Measurements from ENCODE around the gene TAF1B. TPM values are rescaled to one million over a fixed set of nuclear protein-coding genes. Genes with fewer than 3 reads are reported as not detected.

Gene TAF1B
- total RNA-seq, 2 experiments from 2014 or later = 23.0 to 25.3 TPM

DNA sequence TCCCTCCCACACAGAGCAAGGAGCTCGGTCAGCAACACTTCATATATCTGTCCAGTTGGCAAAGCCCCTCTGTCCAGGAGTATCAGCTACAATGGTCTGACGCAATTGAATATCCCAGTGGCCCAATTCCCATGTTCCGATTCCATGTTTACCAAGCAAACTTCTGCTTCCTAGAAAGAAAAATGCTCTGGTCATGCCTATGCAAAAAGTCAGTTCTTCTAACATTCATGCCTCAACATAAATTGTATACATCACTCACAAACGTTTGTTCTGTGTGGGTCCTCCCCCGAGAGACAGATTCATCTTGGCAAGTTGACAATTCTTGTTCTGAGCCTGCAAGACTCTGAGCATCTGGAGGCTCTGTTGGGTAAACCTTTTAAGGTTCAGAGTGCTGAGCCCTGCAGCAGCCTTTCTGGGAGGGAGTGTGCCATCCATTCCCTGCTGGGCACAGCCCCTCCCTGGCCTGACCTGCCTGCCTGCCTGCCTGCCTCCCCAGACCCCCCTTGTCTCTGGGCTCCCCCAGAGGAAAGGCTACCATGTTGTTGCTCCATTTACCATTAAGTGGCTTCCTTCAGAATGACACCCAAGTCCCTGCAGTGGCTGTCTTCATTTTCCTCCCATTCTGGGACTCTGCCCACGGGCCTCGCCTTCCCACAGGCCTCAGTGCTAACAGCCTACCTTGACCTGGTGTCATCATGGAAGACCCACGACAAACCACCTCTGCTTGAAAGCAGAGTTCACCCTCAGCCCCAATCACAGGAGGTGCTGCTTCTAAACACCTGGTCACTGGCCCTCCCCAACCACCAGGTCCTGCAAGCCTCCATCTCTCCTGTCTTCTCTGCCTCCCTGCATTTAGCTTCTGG, 37.6 kb upstream of the TAF1B start:
- no peak overlapping the region for H3K4me3 Mint-ChIP-seq
- H3K27ac Mint-ChIP-seq = no peak overlapping the region
- no peaks in the 10 kb centered on the region for H3K9me3 Mint-ChIP-seq
- peaks cover 2% of the 10 kb centered on the region for H3K4me1 Mint-ChIP-seq
- H3K27me3 Mint-ChIP-seq = no peaks in the 10 kb centered on the region
- no peak for DNase-seq
- no peaks in the 10 kb centered on the region for H3K36me3 Mint-ChIP-seq

DNA sequence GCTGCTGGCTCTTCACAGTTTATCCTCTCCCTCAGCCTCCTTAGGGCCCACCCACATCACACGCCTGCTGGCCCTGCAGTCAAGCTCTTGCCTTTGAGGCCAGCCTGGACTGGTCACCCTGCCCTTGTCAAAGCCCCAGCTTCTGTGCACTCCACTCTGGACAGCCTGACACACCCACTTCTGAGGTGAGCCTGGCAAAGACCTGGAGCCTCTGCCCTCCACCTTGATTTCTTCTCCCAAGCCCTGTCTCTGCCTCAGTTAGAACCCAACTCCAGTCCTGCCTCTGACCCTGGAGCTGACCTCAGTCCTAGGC, 37.0 kb upstream of the TAF1B start:
- DNase-seq = no peak
- Mint-ChIP-seq H3K36me3 (no peaks in the 10 kb centered on the region), H3K9me3 (no peaks in the 10 kb centered on the region), H3K27me3 (no peaks in the 10 kb centered on the region), H3K4me1 (peaks cover 2% of the 10 kb centered on the region), H3K27ac (no peak overlapping the region), H3K4me3 (no peak overlapping the region)

DNA sequence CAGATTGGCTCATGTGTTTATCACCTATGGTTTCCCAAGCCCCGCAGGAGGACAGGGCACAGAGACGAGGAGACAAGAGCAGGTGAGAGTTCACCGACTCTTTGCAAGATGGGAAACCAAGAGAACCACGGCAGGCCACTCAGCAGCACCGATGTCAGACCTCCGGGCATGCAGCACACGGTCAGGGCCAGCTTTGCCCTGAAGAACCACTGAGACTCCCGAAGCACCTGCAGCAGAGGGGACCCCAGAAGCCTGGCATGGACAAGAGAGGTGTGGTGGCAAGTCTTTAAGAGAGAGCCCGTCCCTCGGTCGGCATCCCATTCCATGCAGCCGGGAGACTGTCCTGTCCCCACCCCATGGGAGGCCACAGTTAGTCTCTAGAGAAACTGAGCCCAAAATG, 36.6 kb upstream of the TAF1B start:
- no peak overlapping the region for H3K4me3 Mint-ChIP-seq
- H3K9me3 Mint-ChIP-seq = no peaks in the 10 kb centered on the region
- no peaks in the 10 kb centered on the region for H3K4me1 Mint-ChIP-seq
- no peak for DNase-seq
- H3K27me3 Mint-ChIP-seq = no peaks in the 10 kb centered on the region
- H3K36me3 Mint-ChIP-seq = no peaks in the 10 kb centered on the region
- no peak overlapping the region for H3K27ac Mint-ChIP-seq

DNA sequence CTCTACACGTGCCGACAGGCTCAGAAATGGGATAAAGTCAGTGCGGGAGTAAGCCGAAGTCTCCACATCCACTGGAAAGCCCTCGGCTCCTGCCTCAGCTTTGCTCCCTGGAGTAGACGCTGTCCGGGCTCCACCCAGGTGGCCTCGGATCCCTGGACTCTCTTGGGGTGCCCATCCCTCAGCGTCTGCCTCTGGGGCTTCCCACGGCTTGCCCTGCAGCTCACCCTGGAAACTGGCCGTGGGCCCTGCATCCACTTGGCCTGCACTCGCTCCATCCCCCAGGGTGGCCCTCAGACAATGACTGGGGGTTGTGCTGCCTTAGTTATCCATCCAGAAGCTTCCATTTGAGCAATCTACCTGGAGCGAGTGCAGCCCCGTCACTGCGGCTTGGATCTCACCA, 36.2 kb upstream of the TAF1B start:
- H3K9me3 Mint-ChIP-seq = no peaks in the 10 kb centered on the region
- no peak overlapping the region for H3K4me3 Mint-ChIP-seq
- H3K4me1 Mint-ChIP-seq = no peaks in the 10 kb centered on the region
- H3K27me3 Mint-ChIP-seq = no peaks in the 10 kb centered on the region
- H3K36me3 Mint-ChIP-seq = no peaks in the 10 kb centered on the region
- no peak for DNase-seq
- no peak overlapping the region for H3K27ac Mint-ChIP-seq

DNA sequence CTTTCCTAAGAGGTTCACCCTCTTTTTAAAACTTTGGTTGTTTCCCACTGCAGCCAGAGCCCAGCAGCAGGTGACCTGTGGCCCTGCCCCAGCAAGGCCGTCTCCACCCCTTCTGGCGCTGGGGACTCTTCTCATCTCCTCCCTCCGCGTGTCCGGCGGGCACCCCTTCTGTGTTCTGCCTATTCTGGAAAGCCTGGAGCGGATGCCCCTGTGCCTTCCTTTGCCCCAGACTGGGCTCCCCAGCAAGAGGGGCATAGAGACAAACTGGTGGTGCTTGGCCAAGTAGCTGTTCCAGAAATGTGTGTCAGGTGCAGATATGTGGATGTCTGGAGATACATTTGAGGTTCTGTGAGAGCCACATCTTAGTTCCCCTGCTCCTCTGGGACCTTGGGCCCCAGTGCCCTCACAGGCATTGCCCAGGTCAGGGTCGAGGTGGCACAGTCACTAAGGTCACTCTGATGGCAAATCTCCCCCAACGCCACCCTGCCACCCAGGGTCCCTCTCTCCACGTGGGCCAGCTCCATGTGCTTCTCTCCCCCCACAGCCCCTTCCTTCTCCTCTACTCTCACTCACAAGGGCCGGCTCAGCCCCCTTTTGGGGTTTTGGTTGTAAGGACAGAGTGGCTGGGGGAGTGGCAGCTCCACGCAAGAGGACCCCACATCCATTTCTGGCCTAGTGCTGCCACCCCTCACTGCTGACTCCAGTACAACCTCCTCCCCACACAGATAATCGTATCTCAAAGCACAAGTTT, 35.5 kb upstream of the TAF1B start:
- H3K36me3 Mint-ChIP-seq = no peaks in the 10 kb centered on the region
- H3K4me1 Mint-ChIP-seq = no peaks in the 10 kb centered on the region
- no peak overlapping the region for H3K4me3 Mint-ChIP-seq
- no peaks in the 10 kb centered on the region for H3K27me3 Mint-ChIP-seq
- H3K27ac Mint-ChIP-seq = no peak overlapping the region
- H3K9me3 Mint-ChIP-seq = no peaks in the 10 kb centered on the region
- no peak for DNase-seq

DNA sequence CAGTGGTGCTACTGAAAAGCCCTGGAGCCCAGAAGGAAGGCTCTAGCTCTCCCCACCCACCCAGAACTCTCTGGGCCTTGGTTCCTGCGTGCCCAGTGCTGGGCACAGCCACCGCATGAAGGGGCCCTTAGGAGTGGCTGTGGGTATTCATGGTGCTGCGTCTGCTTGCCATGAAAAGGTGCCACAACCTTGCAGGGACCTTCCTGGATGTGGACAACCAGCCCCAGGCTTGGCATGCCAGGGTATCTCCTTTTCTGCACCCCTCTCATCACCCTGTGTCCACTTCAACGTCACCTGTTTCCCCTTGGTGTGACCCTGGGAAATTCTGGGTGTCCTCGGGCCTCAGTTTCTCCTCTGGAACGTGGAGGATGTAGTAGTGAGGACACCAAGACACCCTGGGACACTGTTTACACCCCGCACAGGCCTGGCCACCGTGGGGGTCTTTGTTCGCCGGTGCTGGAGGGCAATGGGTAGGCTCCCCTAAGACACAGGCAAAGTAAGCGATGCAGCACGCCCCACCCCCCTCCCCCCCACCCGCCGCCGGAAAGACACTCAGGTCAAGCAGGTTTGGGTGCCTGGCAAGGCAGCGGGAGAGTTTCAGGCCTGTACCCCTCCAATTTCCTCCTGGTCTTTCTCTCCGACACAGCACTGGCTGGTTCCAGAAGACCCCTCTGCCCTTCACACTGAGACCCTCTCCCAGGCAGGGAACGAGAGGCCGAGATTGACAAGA, 34.8 kb upstream of the TAF1B start:
- no peak overlapping the region for H3K4me3 Mint-ChIP-seq
- no peak overlapping the region for H3K27ac Mint-ChIP-seq
- no peak for DNase-seq
- H3K4me1 Mint-ChIP-seq = no peaks in the 10 kb centered on the region
- peaks cover 2% of the 10 kb centered on the region for H3K27me3 Mint-ChIP-seq
- H3K9me3 Mint-ChIP-seq = no peaks in the 10 kb centered on the region
- H3K36me3 Mint-ChIP-seq = no peaks in the 10 kb centered on the region

DNA sequence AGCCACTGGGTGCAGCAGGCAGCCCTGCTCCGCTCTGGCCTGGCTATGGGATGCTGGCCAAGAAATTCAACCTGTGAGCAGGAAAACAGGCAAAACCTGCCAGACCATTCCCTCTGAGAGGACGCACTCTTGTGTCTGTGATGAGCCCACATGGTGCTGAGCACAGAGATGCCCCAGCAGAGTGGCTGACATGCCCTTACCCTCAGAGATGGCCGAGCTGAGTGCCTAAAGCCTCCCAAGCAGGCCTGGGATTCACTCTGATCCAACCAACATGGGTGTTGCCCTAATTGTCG, 34.3 kb upstream of the TAF1B start:
- Mint-ChIP-seq H3K4me3 (no peak overlapping the region), H3K27me3 (peaks cover 7% of the 10 kb centered on the region), H3K27ac (no peak overlapping the region), H3K36me3 (no peaks in the 10 kb centered on the region), H3K4me1 (peaks cover 1% of the 10 kb centered on the region), H3K9me3 (no peaks in the 10 kb centered on the region)
- no peak for DNase-seq

DNA sequence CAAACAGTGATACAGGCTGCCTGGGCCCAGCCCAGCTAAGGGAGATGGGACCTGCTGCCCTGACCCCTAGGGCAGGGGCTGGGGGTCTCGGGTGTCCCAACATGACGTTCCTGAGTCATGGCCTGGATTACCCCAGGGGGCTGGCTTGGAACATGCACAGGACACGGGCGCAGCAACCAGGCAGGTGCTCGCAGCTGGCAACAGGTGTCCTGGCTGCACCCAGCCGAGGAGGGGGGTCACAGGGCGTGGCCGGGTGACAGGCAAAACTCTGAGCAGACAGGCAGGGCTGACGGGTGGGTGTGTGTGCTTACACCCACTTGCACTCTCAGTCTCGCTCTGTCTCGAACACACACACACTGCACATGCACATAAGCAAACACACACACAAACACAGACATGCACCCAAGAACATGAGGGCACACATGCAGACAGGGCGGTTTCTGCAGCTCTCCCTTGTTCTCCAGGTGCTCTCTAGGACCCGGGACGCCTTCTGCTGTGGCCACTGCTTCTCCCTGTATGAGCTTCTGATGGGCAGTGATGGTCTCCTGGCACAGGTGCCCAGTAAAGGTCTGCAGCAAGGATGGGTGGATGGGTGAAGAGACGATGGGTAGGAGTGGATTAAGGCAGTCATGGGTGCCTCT, 33.7 kb upstream of the TAF1B start:
- no peak overlapping the region for H3K4me3 Mint-ChIP-seq
- peaks cover 7% of the 10 kb centered on the region for H3K27me3 Mint-ChIP-seq
- no peaks in the 10 kb centered on the region for H3K9me3 Mint-ChIP-seq
- DNase-seq = no peak
- peaks cover 1% of the 10 kb centered on the region for H3K4me1 Mint-ChIP-seq
- H3K36me3 Mint-ChIP-seq = no peaks in the 10 kb centered on the region
- no peak overlapping the region for H3K27ac Mint-ChIP-seq

DNA sequence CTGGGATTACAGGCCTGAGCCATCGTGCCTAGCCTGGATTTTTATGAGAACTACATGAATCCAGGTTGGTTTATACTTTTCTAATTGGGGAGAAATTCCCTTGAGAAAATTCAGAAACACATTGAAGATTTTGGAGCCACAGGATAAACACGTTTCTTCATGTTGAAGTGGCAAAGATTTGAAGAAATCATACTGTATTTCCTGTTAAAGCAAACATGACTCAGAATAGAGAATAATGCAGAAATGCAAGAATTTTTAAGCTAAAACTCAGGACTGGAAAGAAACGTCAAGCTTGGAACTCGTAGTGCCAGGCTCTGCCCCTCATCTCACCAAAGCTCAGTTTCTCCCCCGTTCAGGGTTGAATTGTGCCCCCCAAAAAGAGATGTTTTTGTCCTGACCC, 32.1 kb upstream of the TAF1B start:
- Mint-ChIP-seq H3K4me1 (peaks cover 1% of the 10 kb centered on the region), H3K36me3 (no peaks in the 10 kb centered on the region), H3K4me3 (no peak overlapping the region), H3K27ac (no peak overlapping the region), H3K27me3 (peaks cover 7% of the 10 kb centered on the region), H3K9me3 (no peaks in the 10 kb centered on the region)
- DNase-seq = no peak

DNA sequence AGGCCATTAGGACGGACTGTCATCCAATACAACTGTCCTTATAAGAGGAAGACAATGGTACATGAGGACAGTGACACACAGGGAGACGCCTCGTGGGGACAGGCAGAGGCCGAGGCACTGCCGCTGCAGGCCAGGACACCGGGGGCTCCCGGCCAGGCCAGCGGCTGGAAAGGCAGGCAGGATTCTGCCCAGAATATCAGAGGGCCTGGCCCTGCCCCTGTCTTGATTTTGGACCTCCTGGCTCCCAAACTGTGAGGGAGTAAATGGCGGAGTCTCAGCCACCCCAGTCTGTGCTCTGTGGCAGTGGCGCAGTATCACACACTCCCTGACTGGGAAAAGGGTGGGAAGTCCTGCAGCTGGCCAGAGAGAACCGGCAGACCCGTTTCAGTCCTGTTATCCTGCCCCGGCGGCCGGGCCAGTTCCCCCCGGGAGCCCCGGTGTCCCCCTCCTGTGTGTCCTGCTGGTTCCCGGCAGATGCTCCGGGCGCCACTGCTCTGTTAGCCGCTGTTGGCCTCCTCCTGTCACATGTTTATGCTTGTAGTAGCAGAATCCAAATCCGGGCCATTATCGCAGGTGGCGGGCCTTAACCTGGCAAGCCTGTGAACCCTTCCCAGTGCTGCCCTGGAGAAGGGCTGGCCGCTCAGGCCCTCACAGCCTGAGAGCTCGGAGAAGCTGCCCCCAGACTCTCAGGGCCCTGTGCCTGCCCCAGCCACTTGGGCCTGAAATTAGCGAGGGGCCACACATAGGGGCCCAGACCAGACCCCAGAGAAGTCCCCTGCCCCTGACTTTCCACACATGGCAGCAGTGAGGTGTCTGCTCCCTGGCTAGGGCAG, 31.4 kb upstream of the TAF1B start:
- Mint-ChIP-seq H3K9me3 (no peaks in the 10 kb centered on the region), H3K36me3 (no peaks in the 10 kb centered on the region), H3K4me1 (peaks cover 1% of the 10 kb centered on the region), H3K27me3 (peaks cover 7% of the 10 kb centered on the region), H3K27ac (no peak overlapping the region), H3K4me3 (no peak overlapping the region)
- no peak for DNase-seq

DNA sequence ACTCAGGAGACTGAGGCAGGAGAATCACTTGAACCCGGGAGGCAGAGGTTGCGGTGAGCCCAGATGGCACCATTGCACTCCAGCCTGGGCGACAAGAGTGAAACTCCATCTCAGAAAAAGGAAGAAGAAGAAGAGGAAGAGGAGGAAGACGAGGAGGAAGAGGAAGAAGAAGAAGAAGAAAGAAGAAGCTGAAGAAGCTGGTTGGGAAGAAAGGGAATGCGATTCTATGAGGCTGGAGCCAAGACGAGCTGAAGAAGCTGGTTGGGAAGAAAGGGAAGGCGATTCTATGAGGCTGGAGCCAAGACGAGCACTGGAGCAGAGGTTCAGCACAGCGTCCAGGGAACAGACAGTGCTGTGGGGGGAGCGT, 30.3 kb upstream of the TAF1B start:
- Mint-ChIP-seq H3K9me3 (no peaks in the 10 kb centered on the region), H3K27ac (no peak overlapping the region), H3K27me3 (peaks cover 7% of the 10 kb centered on the region), H3K4me1 (peaks cover 1% of the 10 kb centered on the region), H3K4me3 (no peak overlapping the region), H3K36me3 (no peaks in the 10 kb centered on the region)
- no peak for DNase-seq

DNA sequence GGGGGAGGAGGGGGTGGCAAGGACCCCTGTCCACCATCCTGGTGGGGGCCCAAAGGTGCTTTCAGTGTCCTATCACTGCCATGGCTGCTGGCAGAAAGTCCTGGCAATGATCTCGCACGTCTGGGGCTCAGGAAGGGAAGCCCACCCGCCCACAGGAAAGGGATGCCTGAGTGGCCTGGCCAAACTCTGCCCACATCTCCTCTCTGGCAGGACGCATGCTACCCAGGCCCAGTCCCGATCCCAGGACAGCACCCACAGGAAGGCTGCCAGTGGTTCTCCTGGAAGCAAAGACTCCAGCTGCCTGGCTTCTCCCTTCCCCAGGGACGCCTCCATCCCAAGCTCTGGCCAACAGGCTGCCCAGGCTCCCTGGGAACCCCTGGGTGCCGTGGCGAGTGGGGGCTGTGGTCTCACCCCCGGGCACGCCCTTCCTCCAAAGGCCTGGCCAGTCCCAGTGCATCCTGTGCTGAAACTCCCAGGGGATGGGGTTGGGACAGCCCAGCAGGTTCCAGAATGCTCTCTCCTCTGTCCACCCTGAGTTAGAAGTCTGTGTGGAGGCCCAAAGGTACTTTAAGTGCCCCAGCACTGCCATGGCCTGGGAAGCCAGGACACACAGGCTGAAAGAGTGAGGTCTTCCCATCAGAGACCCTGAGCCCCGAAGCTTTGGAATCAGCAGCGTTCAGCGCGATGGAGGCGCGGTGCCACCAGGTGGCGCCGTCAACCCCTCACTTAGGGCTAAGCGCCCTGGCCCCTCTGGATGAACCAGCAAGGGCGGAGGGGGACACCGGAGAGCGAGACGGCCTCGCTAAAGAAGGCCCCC, 29.8 kb upstream of the TAF1B start:
- no peak overlapping the region for H3K27ac Mint-ChIP-seq
- DNase-seq = peak; percentile 69

DNA sequence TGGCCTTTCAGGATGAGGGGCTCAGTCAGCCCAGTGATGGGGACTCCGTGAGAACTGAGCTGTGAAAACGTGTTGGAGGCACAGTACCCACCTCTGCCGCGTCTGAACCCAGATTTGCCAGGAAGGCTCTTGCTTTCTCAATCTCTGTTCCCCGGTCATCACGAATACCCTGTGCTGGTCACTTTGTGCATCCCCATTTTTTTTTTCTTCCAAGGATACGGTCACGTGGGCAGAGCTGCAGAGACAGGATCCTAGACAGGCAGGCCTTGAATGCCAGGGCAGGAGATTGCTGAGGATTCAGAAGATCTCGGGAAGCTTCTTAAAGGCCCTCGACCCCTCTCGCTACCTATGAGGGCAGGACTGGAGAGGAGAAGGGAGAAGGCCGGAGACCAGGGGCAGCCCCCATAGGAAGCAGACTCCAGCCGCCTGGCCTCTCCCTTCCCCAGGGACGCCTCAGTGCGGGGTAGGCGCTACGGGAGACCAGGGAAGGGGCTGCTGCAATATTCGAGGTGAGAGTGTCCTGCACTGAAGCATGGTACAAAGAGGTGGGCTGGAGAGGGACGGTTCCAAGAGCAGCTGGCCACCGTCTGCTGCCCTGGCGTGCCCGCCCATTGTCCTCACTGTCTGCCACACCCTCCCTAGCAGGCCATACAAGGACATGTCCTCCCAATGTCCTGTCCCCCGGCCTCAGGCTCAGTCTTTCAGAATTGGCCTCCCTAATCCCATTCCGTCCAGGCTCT, 29.0 kb upstream of the TAF1B start:
- no peak for DNase-seq
- Mint-ChIP-seq H3K27ac (no peak overlapping the region), H3K9me3 (no peaks in the 10 kb centered on the region), H3K4me3 (no peak overlapping the region), H3K36me3 (no peaks in the 10 kb centered on the region), H3K4me1 (peaks cover 1% of the 10 kb centered on the region), H3K27me3 (peaks cover 7% of the 10 kb centered on the region)

More for the DNA sequence above, 29.8 kb upstream of the TAF1B start:
- Mint-ChIP-seq H3K4me3 (no peak overlapping the region), H3K36me3 (no peaks in the 10 kb centered on the region), H3K9me3 (no peaks in the 10 kb centered on the region), H3K27me3 (peaks cover 7% of the 10 kb centered on the region), H3K4me1 (peaks cover 1% of the 10 kb centered on the region)
